K562 (cell line): ENCODE results near the gene ISYNA1. TPM values are rescaled to one million over a fixed set of nuclear protein-coding genes. Genes with fewer than 3 reads are reported as not detected.

Experiments used
- ATF1 ChIP-seq, 2 experiments: fragments of 450-650 bp in 1 of 2; IDR thresholded peaks; 2 replicates each; pipeline ENCODE4 v1.6.1; 2016; ENCODE audit warnings: missing compliant biosample characterization in 1 of 2, missing genetic modification characterization in 1 of 2
- DIDO1 ChIP-seq: fragments of 450-650 bp; IDR thresholded peaks from 2 replicates; pipeline ENCODE4 v1.6.1; 2016; ENCODE audit warnings: low read depth, missing biosample characterization, missing genetic modification characterization
- MAZ ChIP-seq, 2 experiments: fragments of 450-650 bp in 1 of 2; sonication (generic) in 1 of 2; formaldehyde crosslinking; IDR thresholded peaks in 1 of 2; conservative IDR thresholded peaks in 1 of 2; 2 replicates each; pipeline versions ENCODE4 v1.4.0 to v1.5.0; 2020; ENCODE audit warnings: mild to moderate bottlenecking in 1 of 2, missing genetic modification reagents in 1 of 2
- MTA2 ChIP-seq: fragments of 450-650 bp; IDR thresholded peaks from 2 replicates; pipeline ENCODE4 v1.6.1; 2016; ENCODE audit warnings: low read depth
- NBN ChIP-seq: fragments of 450-650 bp; IDR thresholded peaks from 2 replicates; pipeline ENCODE4 v1.6.1; 2016; ENCODE audit warnings: low read depth, mild to moderate bottlenecking
- OTX1 ChIP-seq: fragments of 450-650 bp; formaldehyde crosslinking; IDR thresholded peaks from 2 replicates; pipeline ENCODE4 v1.4.0; 2022; ENCODE audit warnings: mild to moderate bottlenecking
- RBBP5 ChIP-seq: fragments of 200-600 bp; sonication (generic); IDR thresholded peaks from 2 replicates; pipeline ENCODE4 v1.6.1; 2012; ENCODE audit warnings: borderline replicate concordance, mild to moderate bottlenecking, low read length, control low read depth, inconsistent platforms; ENCODE audit not compliant: insufficient read depth, poor library complexity, severe bottlenecking
- RBFOX2 ChIP-seq: fragments of 200-400 bp; formaldehyde crosslinking; IDR thresholded peaks from 2 replicates; pipeline ENCODE4 v1.6.1; 2017; ENCODE audit warnings: low read depth, mild to moderate bottlenecking, low read length, moderate library complexity
- REST ChIP-seq, 2 experiments: fragments of 450-650 bp; formaldehyde crosslinking in 1 of 2; IDR thresholded peaks; 2 replicates each; pipeline versions ENCODE4 v1.4.0 to v1.6.1; 2014 to 2020; ENCODE audit warnings: mild to moderate bottlenecking in 2 of 2, borderline replicate concordance in 1 of 2, low read depth in 1 of 2
- SPI1 ChIP-seq: IDR thresholded peaks from 2 replicates; pipeline ENCODE4 v1.6.1; 2011; ENCODE audit warnings: low read depth, low read length, control low read depth, borderline replicate concordance
- USF1 ChIP-seq: sonication (generic); formaldehyde crosslinking; IDR thresholded peaks from 2 replicates; pipeline ENCODE4 v1.9.0; 2022; ENCODE audit warnings: mild to moderate bottlenecking, missing genetic modification reagents
- YY1 ChIP-seq, 3 experiments: IDR thresholded peaks; 2 replicates each; pipeline ENCODE4 v1.6.1; 2011; ENCODE audit warnings: low read length in 2 of 3, mild to moderate bottlenecking in 2 of 3, moderate library complexity in 2 of 3, borderline replicate concordance in 1 of 3, control low read depth in 1 of 3, low read depth in 1 of 3; ENCODE audit not compliant: insufficient read depth in 3 of 3, insufficient replicate concordance in 2 of 3, control insufficient read depth in 1 of 3, insufficient read length in 1 of 3; ENCODE audit errors: extremely low read depth in 1 of 3
- ZBTB12 ChIP-seq: fragments of 250-450 bp; sonication (Bioruptor Pico); IDR thresholded peaks from 2 replicates; pipeline ENCODE4 v1.4.0; 2020
- ZKSCAN1 ChIP-seq: fragments of 150-350 bp; IDR thresholded peaks from 2 replicates; pipeline ENCODE4 v1.6.1; 2016; ENCODE audit warnings: low read depth, low read length
- ZNF511 ChIP-seq: sonication (generic); formaldehyde crosslinking; IDR thresholded peaks from 2 replicates; pipeline ENCODE4 v1.8.0; 2022; ENCODE audit warnings: mild to moderate bottlenecking, missing genetic modification reagents
- polyA plus RNA-seq, 8 experiments: library from polyadenylated mRNA; depleted of rRNA in 4 of 8; stranded (reverse) in 5 of 8; unstranded in 3 of 8; fragments of >200 nt; fragmentation: Nextera tagmentation in 2 of 8; fragmentation: Illumina TruSeq in 1 of 8; extraction: Ambion mirVana in 2 of 8; extraction: Trizol in 1 of 8; gene quantifications; 2 replicates each; pipeline versions ENCODE4 v1.2.1 to v1.2.3, GENCODE V29; 2011 to 2014; ENCODE audit warnings: inconsistent platforms in 1 of 8, missing spikeins in 1 of 8
- total RNA-seq, 7 experiments: library from RNA; depleted of rRNA in 6 of 7; stranded (reverse); fragments of >200 nt in 6 of 7; fragmentation: Illumina TruSeq in 2 of 7; extraction: Trizol in 2 of 7; gene quantifications; 2 replicates each; pipeline versions ENCODE4 v1.2.1 to v1.2.3, GENCODE V29; 2011 to 2021; ENCODE audit warnings: low replicate concordance in 1 of 7

Gene ISYNA1
- total and polyA plus RNA-seq, 9 of the 15 experiments (the other 6 are each of a cell fraction or from before 2014, with no cell fraction given): 21.8 to 460 (median 93.2) TPM

GRCh38 chr19:18414504-18415177 lies 23.3 kb downstream of the ISYNA1 start (continued):
- no peak for TF ChIP-seq MTA2
- TF ChIP-seq ZNF511: no peak
- no peak for TF ChIP-seq SPI1
- TF ChIP-seq USF1 (CRISPR knock-in tag): 0 out of 2 replicates have a peak, but pooled peaks have one; percentile 6
- peak in 1 of 2 experiments; percentile 54; a peak in 2 of 4 replicates for TF ChIP-seq MAZ (CRISPR knock-in tag; conservative IDR thresholded peaks at IDR 0.05 in 1 of 2, IDR thresholded peaks at IDR 0.05 in 1 of 2)
- no peak for TF ChIP-seq REST (IDR thresholded peaks at IDR 0.05; ENCODE audit: borderline replicate concordance)
- 0 out of 2 replicates have a peak, but pooled peaks have one; percentile 36 for TF ChIP-seq REST (CRISPR knock-in tag; IDR thresholded peaks at IDR 0.05; ENCODE audit: low read depth)
- TF ChIP-seq OTX1 (CRISPR knock-in tag): no peak
- TF ChIP-seq RBBP5: peak; percentile 51
- peak in 1 of 3 experiments; percentile 55 for TF ChIP-seq YY1 (IDR thresholded peaks at IDR 0.05; ENCODE audit: borderline replicate concordance in 1 of 3, control insufficient read depth in 1 of 3, extremely low read depth in 1 of 3, insufficient read depth in 3 of 3, insufficient read length in 1 of 3, insufficient replicate concordance in 2 of 3, low read depth in 1 of 3, low read length in 2 of 3)
- TF ChIP-seq ZBTB12: no peak
- no peak for TF ChIP-seq ZKSCAN1
- TF ChIP-seq RBFOX2: peak; percentile 47
- no peak for TF ChIP-seq ATF1 (CRISPR knock-in tag; IDR thresholded peaks at IDR 0.05)
- no peak for TF ChIP-seq ATF1 (tag; IDR thresholded peaks at IDR 0.05)
- TF ChIP-seq NBN: peak; percentile 37; the same call in 1 of the 2 replicates
- TF ChIP-seq DIDO1 (tag): no peak
